K562 (cell line): Measurements from ENCODE around the gene HPD. TPM values are rescaled to one million over a fixed set of nuclear protein-coding genes. Genes with fewer than 3 reads are reported as not detected.

Source experiments
- BCL6 ChIP-seq: fragments of 250-450 bp; sonication (Bioruptor Pico); IDR thresholded peaks from 2 replicates; pipeline ENCODE4 v1.4.0; 2020
- BCLAF1 ChIP-seq, 2 experiments: fragments of 450-650 bp in 1 of 2; IDR thresholded peaks; 2 replicates each; pipeline ENCODE4 v1.6.1; 2011 to 2017; ENCODE audit warnings: low read depth in 2 of 2, antibody characterized with exemption in 1 of 2, borderline replicate concordance in 1 of 2, low read length in 1 of 2, mild to moderate bottlenecking in 1 of 2, mixed read lengths in 1 of 2; ENCODE audit not compliant: control insufficient read depth in 1 of 2
- CBX3 ChIP-seq, 2 experiments: IDR thresholded peaks; 1 replicate in 1 of 2; 2 replicates in 1 of 2; pipeline ENCODE4 v1.6.1; 2012; ENCODE audit warnings: inconsistent platforms in 2 of 2, low read length in 2 of 2, borderline replicate concordance in 1 of 2, control low read depth in 1 of 2
- CHD4 ChIP-seq: fragments of 200-600 bp; sonication (generic); IDR thresholded peaks from 3 replicates; pipeline ENCODE4 v1.6.1; 2012; ENCODE audit warnings: low read depth, mild to moderate bottlenecking, mixed read lengths, low read length, inconsistent platforms; ENCODE audit not compliant: insufficient read depth, insufficient replicate concordance, poor library complexity, severe bottlenecking
- E2F5 ChIP-seq: sonication (generic); formaldehyde crosslinking; IDR thresholded peaks from 2 replicates; pipeline ENCODE4 v1.8.0; 2022; ENCODE audit warnings: mild to moderate bottlenecking, missing genetic modification reagents
- HDAC2 ChIP-seq: fragments of 450-650 bp; IDR thresholded peaks from 2 replicates; pipeline ENCODE4 v1.6.1; 2016; ENCODE audit warnings: mild to moderate bottlenecking
- PTRF ChIP-seq: fragments of 450-650 bp; IDR thresholded peaks from 2 replicates; pipeline ENCODE4 v1.6.1; 2016; ENCODE audit warnings: mild to moderate bottlenecking, missing genetic modification characterization, missing compliant biosample characterization
- ZKSCAN3 ChIP-seq: fragments of 250-450 bp; sonication (Bioruptor Pico); IDR thresholded peaks from 2 replicates; pipeline ENCODE4 v1.4.0; 2020
- ZNF146 ChIP-seq: IDR thresholded peaks from one replicate; pipeline ENCODE4 v1.6.1; 2018; ENCODE audit warnings: missing compliant biosample characterization; ENCODE audit not compliant: unreplicated experiment
- ZNF551 ChIP-seq: fragments of 250-450 bp; sonication (Bioruptor Pico); IDR thresholded peaks from 2 replicates; pipeline ENCODE4 v1.5.0; 2021; ENCODE audit warnings: mild to moderate bottlenecking, moderate library complexity
- ZNF778 ChIP-seq: fragments of 450-650 bp; formaldehyde crosslinking; IDR thresholded peaks from 2 replicates; pipeline ENCODE4 v1.4.0; 2020; ENCODE audit warnings: mild to moderate bottlenecking, moderate library complexity
- polyA plus RNA-seq, 8 experiments: library from polyadenylated mRNA; depleted of rRNA in 4 of 8; stranded (reverse) in 5 of 8; unstranded in 3 of 8; fragments of >200 nt; fragmentation: Nextera tagmentation in 2 of 8; fragmentation: Illumina TruSeq in 1 of 8; extraction: Ambion mirVana in 2 of 8; extraction: Trizol in 1 of 8; gene quantifications; 2 replicates each; pipeline versions ENCODE4 v1.2.1 to v1.2.3, GENCODE V29; 2011 to 2014; ENCODE audit warnings: inconsistent platforms in 1 of 8, missing spikeins in 1 of 8
- total RNA-seq, 7 experiments: library from RNA; depleted of rRNA in 6 of 7; stranded (reverse); fragments of >200 nt in 6 of 7; fragmentation: Illumina TruSeq in 2 of 7; extraction: Trizol in 2 of 7; gene quantifications; 2 replicates each; pipeline versions ENCODE4 v1.2.1 to v1.2.3, GENCODE V29; 2011 to 2021; ENCODE audit warnings: low replicate concordance in 1 of 7
- TF ChIP-seq, protein P1 (sequence below), 2 experiments: fragments of 450-650 bp; formaldehyde crosslinking in 1 of 2; IDR thresholded peaks; 2 replicates each; pipeline versions ENCODE4 v1.4.0 to v1.6.1; 2014 to 2020; ENCODE audit warnings: mild to moderate bottlenecking in 2 of 2, borderline replicate concordance in 1 of 2, low read depth in 1 of 2
- TF ChIP-seq, protein P2 (sequence below): fragments of 250-450 bp; sonication (Bioruptor Pico); IDR thresholded peaks from 2 replicates; pipeline ENCODE4 v1.4.0; 2020; ENCODE audit warnings: borderline replicate concordance

HPD gene
- total and polyA plus RNA-seq, 9 of the 15 experiments (the other 6 are each of a cell fraction or from before 2014, with no cell fraction given): 0.06 to 0.29 (median 0.07) TPM; not detected in 4

DNA sequence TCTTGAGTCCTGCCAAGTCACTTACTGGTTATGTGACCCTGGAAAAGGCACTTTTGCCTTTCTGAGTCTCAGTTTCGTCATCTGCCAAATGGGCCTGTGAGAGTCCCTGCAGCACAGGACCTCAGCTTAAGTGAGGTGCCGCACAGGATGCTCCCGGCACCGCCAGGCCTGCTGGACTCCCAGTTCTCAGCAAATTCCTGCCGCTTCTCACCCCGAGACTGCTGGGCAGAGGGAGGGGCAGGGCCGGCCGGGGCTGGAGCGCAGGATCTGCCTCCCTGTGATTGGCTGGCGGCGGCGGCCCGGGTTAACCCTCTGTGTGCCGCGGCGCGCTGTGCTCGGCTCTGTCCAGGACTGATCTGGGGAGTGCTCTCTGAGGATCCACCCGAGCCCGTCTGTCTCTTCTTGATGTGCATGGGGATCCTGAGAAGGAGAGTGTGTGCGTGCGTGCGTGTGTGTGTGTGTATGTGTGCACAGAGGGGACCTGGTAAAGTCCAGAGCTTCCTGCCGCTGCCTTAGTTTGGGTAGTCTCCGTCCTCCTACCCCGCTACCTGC is 46.3 kb downstream of the HPD start (continued):
- TF ChIP-seq CBX3 (IDR thresholded peaks at IDR 0.05; ENCODE audit: borderline replicate concordance in 1 of 2, low read length in 2 of 2) (peak in 1 of 2 experiments; percentile 95; a peak in 2 of 3 replicates), BCL6 (CRISPR knock-in tag) (no peak), BCLAF1 (IDR thresholded peaks at IDR 0.05; ENCODE audit: borderline replicate concordance in 1 of 2, control insufficient read depth in 1 of 2, low read depth in 2 of 2, low read length in 1 of 2) (no peak), ZNF778 (CRISPR knock-in tag) (no peak), ZNF551 (CRISPR knock-in tag) (no peak), PTRF (tag) (no peak), HDAC2 (peak; percentile 98), CHD4 (peak; percentile 99), ZNF146 (CRISPR knock-in tag) (no peak), E2F5 (no peak), ZKSCAN3 (CRISPR knock-in tag) (no peak)
- TF ChIP-seq, protein P1, sequence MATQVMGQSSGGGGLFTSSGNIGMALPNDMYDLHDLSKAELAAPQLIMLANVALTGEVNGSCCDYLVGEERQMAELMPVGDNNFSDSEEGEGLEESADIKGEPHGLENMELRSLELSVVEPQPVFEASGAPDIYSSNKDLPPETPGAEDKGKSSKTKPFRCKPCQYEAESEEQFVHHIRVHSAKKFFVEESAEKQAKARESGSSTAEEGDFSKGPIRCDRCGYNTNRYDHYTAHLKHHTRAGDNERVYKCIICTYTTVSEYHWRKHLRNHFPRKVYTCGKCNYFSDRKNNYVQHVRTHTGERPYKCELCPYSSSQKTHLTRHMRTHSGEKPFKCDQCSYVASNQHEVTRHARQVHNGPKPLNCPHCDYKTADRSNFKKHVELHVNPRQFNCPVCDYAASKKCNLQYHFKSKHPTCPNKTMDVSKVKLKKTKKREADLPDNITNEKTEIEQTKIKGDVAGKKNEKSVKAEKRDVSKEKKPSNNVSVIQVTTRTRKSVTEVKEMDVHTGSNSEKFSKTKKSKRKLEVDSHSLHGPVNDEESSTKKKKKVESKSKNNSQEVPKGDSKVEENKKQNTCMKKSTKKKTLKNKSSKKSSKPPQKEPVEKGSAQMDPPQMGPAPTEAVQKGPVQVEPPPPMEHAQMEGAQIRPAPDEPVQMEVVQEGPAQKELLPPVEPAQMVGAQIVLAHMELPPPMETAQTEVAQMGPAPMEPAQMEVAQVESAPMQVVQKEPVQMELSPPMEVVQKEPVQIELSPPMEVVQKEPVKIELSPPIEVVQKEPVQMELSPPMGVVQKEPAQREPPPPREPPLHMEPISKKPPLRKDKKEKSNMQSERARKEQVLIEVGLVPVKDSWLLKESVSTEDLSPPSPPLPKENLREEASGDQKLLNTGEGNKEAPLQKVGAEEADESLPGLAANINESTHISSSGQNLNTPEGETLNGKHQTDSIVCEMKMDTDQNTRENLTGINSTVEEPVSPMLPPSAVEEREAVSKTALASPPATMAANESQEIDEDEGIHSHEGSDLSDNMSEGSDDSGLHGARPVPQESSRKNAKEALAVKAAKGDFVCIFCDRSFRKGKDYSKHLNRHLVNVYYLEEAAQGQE (IDR thresholded peaks at IDR 0.05; ENCODE audit: borderline replicate concordance): no peak; the same call in 1 of the 2 replicates
- TF ChIP-seq, protein P1 (CRISPR knock-in tag; IDR thresholded peaks at IDR 0.05; ENCODE audit: low read depth): no peak
- TF ChIP-seq, protein P2, sequence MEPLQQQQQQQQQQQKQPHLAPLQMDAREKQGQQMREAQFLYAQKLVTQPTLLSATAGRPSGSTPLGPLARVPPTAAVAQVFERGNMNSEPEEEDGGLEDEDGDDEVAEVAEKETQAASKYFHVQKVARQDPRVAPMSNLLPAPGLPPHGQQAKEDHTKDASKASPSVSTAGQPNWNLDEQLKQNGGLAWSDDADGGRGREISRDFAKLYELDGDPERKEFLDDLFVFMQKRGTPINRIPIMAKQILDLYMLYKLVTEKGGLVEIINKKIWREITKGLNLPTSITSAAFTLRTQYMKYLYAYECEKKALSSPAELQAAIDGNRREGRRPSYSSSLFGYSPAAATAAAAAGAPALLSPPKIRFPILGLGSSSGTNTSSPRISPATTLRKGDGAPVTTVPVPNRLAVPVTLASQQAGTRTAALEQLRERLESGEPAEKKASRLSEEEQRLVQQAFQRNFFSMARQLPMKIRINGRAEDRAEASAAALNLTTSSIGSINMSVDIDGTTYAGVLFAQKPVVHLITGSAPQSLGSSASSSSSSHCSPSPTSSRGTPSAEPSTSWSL (CRISPR knock-in tag): no peak
